Neutrophil (primary cell): Measurements from ENCODE around the gene BACH2.

ENCODE experiments used
- H3K27ac ChIP-seq: fragments of 200-600 bp; sonication (generic); 2 replicates; pipeline ENCODE4 v1.5.1; 2016; ENCODE audit warnings: mild to moderate bottlenecking, moderate library complexity
- H3K27me3 ChIP-seq: fragments of 200-600 bp; sonication (generic); 2 replicates; pipeline ENCODE4 v1.6.0; 2016; ENCODE audit warnings: mild to moderate bottlenecking
- H3K36me3 ChIP-seq: fragments of 200-600 bp; sonication (generic); 2 replicates; pipeline ENCODE4 v1.5.1; 2017
- H3K4me1 ChIP-seq, 2 experiments: fragments of 200-600 bp in 1 of 2; sonication (generic) in 1 of 2; 1 replicate in 1 of 2; 2 replicates in 1 of 2; pipeline versions ENCODE4 v1.5.1 to v1.6.1; 2013 to 2016; ENCODE audit warnings: low read depth in 1 of 2, low read length in 1 of 2, mild to moderate bottlenecking in 1 of 2, moderate library complexity in 1 of 2; ENCODE audit not compliant: control insufficient read depth in 1 of 2, insufficient read depth in 1 of 2
- H3K4me3 ChIP-seq, 2 experiments: fragments of 200-600 bp in 1 of 2; sonication (generic) in 1 of 2; 1 replicate in 1 of 2; 2 replicates in 1 of 2; pipeline ENCODE4 v1.5.1; 2013 to 2016; ENCODE audit warnings: low read depth in 1 of 2, low read length in 1 of 2, mild to moderate bottlenecking in 1 of 2, moderate library complexity in 1 of 2
- H3K9me3 ChIP-seq: fragments of 200-600 bp; sonication (generic); 2 replicates; pipeline ENCODE4 v1.5.1; 2016
- TF ChIP-seq, protein P1 (sequence below): fragments of 200-600 bp; sonication (generic); IDR thresholded peaks from 2 replicates; pipeline ENCODE4 v1.5.1; 2016; ENCODE audit warnings: antibody characterized with exemption

The BACH2 gene

GRCh38 chr6:90000864-90001731 is 295.5 kb downstream of the BACH2 start:
- Histone ChIP-seq H3K4me1 (peaks cover 31 to 35% of the 10 kb centered on the region in 2 experiments), H3K27me3 (no peaks in the 10 kb centered on the region), H3K4me3 (no peak overlapping the region), H3K36me3 (no peaks in the 10 kb centered on the region), H3K9me3 (no peaks in the 10 kb centered on the region), H3K27ac (no peak overlapping the region)
- TF ChIP-seq, protein P1, sequence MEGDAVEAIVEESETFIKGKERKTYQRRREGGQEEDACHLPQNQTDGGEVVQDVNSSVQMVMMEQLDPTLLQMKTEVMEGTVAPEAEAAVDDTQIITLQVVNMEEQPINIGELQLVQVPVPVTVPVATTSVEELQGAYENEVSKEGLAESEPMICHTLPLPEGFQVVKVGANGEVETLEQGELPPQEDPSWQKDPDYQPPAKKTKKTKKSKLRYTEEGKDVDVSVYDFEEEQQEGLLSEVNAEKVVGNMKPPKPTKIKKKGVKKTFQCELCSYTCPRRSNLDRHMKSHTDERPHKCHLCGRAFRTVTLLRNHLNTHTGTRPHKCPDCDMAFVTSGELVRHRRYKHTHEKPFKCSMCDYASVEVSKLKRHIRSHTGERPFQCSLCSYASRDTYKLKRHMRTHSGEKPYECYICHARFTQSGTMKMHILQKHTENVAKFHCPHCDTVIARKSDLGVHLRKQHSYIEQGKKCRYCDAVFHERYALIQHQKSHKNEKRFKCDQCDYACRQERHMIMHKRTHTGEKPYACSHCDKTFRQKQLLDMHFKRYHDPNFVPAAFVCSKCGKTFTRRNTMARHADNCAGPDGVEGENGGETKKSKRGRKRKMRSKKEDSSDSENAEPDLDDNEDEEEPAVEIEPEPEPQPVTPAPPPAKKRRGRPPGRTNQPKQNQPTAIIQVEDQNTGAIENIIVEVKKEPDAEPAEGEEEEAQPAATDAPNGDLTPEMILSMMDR = no peak

DNA sequence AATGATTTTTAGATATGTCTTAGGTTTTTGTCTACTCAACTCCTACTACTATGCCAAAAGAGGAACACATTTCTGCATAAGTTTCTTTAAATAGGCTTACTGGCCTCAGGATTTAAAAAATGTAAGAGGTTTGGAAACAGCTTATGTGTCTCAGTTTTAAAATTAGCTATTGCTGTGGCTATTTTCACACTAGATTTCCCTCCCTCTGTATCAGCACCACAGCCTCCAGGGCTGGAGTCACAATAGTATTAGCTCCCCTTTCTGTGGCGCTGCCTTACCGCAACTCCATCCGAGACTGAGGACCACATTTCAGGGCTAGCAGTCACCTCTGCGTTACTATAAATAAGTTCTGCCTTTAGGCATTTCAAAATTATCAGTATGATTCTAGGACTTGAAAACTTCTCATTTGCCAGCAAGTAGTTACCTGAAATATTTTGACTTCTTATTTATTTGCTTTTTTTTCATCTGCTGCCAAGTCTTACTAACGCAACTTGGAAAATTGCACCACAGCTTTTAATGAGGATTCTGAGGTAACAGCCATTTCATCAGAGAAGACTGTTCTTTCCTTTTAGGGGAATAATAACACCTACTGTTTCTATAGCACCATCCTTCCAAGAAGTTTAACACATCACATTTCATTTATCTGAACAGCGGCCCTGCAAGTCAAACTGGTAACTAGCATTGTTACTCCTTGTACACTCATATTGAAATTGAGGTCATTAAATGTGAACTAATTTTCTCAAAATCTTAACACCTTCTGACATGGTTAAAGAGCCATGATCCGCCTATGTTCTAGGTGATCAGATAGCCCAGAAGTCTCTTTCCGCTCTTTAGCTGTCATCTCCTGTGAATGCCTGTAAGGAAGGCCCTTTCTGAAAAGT is 296.5 kb downstream of the BACH2 start:
- peak overlapping the region; percentile 32 for H3K27ac ChIP-seq
- no peaks in the 10 kb centered on the region for H3K36me3 ChIP-seq
- TF ChIP-seq, protein P1 = no peak
- no peaks in the 10 kb centered on the region for H3K27me3 ChIP-seq
- no peak overlapping the region for H3K4me3 ChIP-seq
- peaks cover 31 to 35% of the 10 kb centered on the region in 2 experiments for H3K4me1 ChIP-seq
- H3K9me3 ChIP-seq = no peaks in the 10 kb centered on the region

DNA sequence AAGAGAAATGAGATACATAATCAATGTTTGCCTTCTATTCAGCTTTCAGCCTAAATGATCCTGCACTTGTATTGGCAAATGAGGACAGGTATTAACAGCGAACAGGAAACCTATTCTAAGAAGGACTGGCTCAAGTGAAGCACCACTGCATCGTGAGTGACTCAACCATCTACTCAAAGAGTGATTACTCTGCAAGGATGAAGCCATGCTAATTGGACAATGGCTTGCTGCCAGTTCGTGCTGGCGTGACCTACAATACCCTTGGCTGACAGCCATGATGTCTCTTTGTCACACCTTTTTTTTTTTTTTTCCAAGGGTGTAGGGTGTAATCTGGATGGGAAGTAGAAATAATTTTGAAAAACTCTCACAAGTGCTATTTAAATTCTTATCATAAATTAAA is 297.5 kb downstream of the BACH2 start:
- H3K27me3 ChIP-seq = no peaks in the 10 kb centered on the region
- H3K36me3 ChIP-seq = no peaks in the 10 kb centered on the region
- TF ChIP-seq, protein P1 = no peak

GRCh38 chr6:89997456-89998445 is 298.9 kb downstream of the BACH2 start:
- peaks cover 31 to 35% of the 10 kb centered on the region in 2 experiments for H3K4me1 ChIP-seq
- no peaks in the 10 kb centered on the region for H3K9me3 ChIP-seq
- H3K27ac ChIP-seq = peak overlapping the region; percentile 29
- no peaks in the 10 kb centered on the region for H3K36me3 ChIP-seq
- no peaks in the 10 kb centered on the region for H3K27me3 ChIP-seq
- H3K4me3 ChIP-seq = no peak overlapping the region
- TF ChIP-seq, protein P1 = no peak

More for the DNA sequence above, 297.5 kb downstream of the BACH2 start:
- no peaks in the 10 kb centered on the region for H3K9me3 ChIP-seq
- no peak overlapping the region for H3K27ac ChIP-seq
- no peak overlapping the region for H3K4me3 ChIP-seq
- H3K4me1 ChIP-seq = peaks cover 31 to 35% of the 10 kb centered on the region in 2 experiments

DNA sequence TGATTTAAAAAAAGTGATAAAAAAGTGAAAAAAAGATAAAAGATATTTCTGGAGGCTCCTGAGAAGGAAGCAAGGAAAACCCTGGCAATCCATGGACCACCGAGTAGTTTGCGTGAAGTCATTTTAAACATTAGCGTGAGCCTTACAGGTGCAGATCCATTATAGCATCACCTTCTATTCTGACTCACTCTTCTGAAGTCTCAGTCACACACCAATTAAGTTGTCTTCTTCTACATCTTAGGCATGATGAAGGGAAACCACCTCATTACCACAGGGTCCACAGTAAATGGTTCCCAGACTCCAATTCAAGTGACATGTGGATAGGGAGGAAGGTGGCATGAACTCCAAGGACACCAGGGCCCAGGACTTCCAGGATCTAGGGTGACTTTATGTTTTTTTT is 303.2 kb downstream of the BACH2 start:
- Histone ChIP-seq H3K9me3 (no peaks in the 10 kb centered on the region), H3K4me1 (peaks cover 5 to 7% of the 10 kb centered on the region in 2 experiments), H3K27ac (no peak overlapping the region), H3K36me3 (no peaks in the 10 kb centered on the region), H3K4me3 (no peak overlapping the region), H3K27me3 (no peaks in the 10 kb centered on the region)
- TF ChIP-seq, protein P1 = no peak
